Ectodermal cell (in vitro differentiated cells): ENCODE data around the gene SLC6A9.

Experiments
- H3K27ac ChIP-seq: 2 replicates; pipeline ENCODE4 v1.7.0; 2013; ENCODE audit warnings: mild to moderate bottlenecking, low read depth, low read length; ENCODE audit not compliant: insufficient read depth, poor library complexity, severe bottlenecking
- H3K27me3 ChIP-seq: 2 replicates; pipeline ENCODE4 v1.7.0; 2013; ENCODE audit warnings: mild to moderate bottlenecking, low read length; ENCODE audit not compliant: insufficient read depth, control insufficient read depth, poor library complexity, severe bottlenecking
- H3K36me3 ChIP-seq: one replicate; pipeline ENCODE4 v1.7.0; 2013; ENCODE audit warnings: low read length; ENCODE audit not compliant: control insufficient read depth, insufficient read depth
- H3K4me1 ChIP-seq: one replicate; pipeline ENCODE4 v1.7.0; 2013; ENCODE audit warnings: low read length; ENCODE audit not compliant: control insufficient read depth, insufficient read depth
- H3K4me3 ChIP-seq: 2 replicates; pipeline ENCODE4 v1.7.0; 2013; ENCODE audit warnings: low read depth, low read length, control low read depth; ENCODE audit not compliant: insufficient read depth
- H3K9me3 ChIP-seq: 2 replicates; pipeline ENCODE4 v1.7.0; 2013; ENCODE audit warnings: mild to moderate bottlenecking, low read length, moderate library complexity; ENCODE audit not compliant: control insufficient read depth
- WGBS, 2 experiments: methylation state at CpG; one replicate each; pipeline ENCODE4 v1.1.7; 2013; ENCODE audit warnings: missing lambda C conversion rate in 2 of 2; 5-methylcytosine and 5-hydroxymethylcytosine counted together

SLC6A9 gene

GRCh38 chr1:44049839-44050238 is 18.6 kb upstream of the SLC6A9 start:
- 74 to 81% methylated on average over 2 of the region's 2 CpGs for WGBS, 2 experiments
- H3K4me1 ChIP-seq: no peaks in the 10 kb centered on the region
- H3K27me3 ChIP-seq: no peaks in the 10 kb centered on the region
- no peak overlapping the region for H3K27ac ChIP-seq
- H3K4me3 ChIP-seq: no peak overlapping the region
- no peaks in the 10 kb centered on the region for H3K9me3 ChIP-seq
- H3K36me3 ChIP-seq: no peaks in the 10 kb centered on the region

GRCh38 chr1:44048532-44049215 is 17.4 kb upstream of the SLC6A9 start:
- no peaks in the 10 kb centered on the region for H3K4me1 ChIP-seq
- H3K36me3 ChIP-seq: no peaks in the 10 kb centered on the region
- H3K9me3 ChIP-seq: no peaks in the 10 kb centered on the region
- H3K27me3 ChIP-seq: no peaks in the 10 kb centered on the region
- no peak overlapping the region for H3K27ac ChIP-seq
- no peak overlapping the region for H3K4me3 ChIP-seq
- 84 to 87% methylated on average over 3 of the region's 3 CpGs for WGBS, 2 experiments

DNA sequence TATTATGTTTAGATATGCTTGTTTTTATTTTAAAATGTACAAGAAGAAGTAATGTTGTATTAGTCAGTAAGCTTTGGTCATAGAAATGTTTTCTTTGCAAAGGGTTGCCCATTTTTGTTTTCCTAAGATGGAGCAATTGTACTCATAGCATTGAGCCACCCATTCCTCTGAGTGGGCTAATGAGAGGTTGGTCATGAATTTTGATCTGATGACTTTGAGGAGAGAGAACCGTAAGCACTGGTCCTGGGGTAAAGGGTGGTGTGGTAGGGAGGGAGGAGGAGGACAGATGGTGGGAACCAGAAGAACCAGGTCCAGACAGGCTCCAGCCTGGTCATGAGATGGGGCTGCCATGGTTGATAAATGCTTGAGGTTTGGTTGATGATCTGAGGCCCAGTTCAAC is 15.9 kb upstream of the SLC6A9 start:
- 90% methylated on average over 1 of the region's 1 CpG for WGBS, 2 experiments
- Histone ChIP-seq H3K4me1 (peaks cover 7% of the 10 kb centered on the region), H3K4me3 (no peak overlapping the region), H3K36me3 (no peaks in the 10 kb centered on the region), H3K27me3 (no peaks in the 10 kb centered on the region), H3K27ac (no peak overlapping the region), H3K9me3 (no peaks in the 10 kb centered on the region)

DNA sequence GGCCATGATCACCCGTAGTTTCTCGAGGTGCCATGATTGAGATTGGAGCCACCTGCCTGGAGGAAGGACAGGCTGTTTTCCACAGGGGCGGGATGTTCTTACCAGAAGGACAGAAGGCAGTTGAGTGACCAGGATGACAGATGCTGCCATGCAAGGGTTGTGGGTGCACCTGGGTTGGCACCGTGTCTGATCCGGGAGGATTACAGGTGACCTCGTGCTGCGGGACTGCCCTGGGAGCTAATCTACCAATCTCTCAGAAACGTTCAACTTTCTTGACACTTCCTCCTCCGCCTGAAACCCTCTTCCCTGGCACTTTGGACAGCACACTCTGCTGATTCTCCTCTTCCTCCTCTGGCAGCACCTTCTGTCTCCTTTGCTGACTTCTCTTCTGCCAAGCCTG is 13.8 kb upstream of the SLC6A9 start:
- Histone ChIP-seq H3K27ac (no peak overlapping the region), H3K9me3 (no peaks in the 10 kb centered on the region), H3K4me3 (no peak overlapping the region), H3K27me3 (no peaks in the 10 kb centered on the region), H3K36me3 (no peaks in the 10 kb centered on the region), H3K4me1 (peaks cover 7% of the 10 kb centered on the region)
- 91 to 93% methylated on average over 9 of the region's 9 CpGs for WGBS, 2 experiments

DNA sequence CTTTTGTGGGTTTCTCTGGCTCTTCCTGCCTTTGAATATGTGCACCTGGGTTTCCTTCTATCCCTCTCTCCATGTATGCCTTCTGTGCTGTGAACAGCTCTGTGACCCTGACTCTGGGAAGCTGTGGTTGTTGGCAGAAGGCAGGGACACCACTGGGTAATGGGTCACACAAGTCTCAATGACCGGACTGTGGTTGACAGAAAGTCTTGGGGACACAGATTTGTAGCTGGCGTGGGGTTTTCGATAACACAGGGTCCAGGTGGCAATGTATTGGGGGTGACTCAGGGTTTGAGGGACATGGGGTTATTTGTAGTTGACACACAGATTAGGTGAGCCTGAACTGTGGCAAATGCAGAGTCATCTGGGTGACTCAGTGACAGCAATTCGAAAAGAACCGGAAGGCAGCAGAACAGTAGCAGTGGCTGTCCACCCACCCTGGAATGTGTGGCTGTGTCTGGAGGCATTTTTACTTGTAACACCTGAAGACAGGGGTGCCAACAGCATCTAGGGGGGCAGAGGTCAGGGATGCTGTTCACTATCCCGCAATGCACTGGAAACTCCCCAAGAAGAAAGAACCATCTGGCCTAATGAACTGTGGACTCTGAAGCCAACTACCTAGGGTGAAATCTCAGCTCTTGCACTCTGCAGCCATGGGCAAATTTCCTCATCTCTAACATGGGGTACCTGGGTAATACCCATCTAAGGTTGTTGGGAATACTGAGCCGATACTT is 13.0 kb upstream of the SLC6A9 start:
- H3K27me3 ChIP-seq: no peaks in the 10 kb centered on the region
- no peaks in the 10 kb centered on the region for H3K36me3 ChIP-seq
- no peak overlapping the region for H3K27ac ChIP-seq
- H3K4me1 ChIP-seq: peaks cover 7% of the 10 kb centered on the region
- no peaks in the 10 kb centered on the region for H3K9me3 ChIP-seq
- WGBS, 2 experiments: 93 to 94% methylated on average over 7 of the region's 7 CpGs
- H3K4me3 ChIP-seq: no peak overlapping the region

GRCh38 chr1:44043176-44044070 is 12.2 kb upstream of the SLC6A9 start:
- Histone ChIP-seq H3K4me1 (peaks cover 7% of the 10 kb centered on the region), H3K9me3 (no peaks in the 10 kb centered on the region), H3K27ac (no peak overlapping the region), H3K36me3 (no peaks in the 10 kb centered on the region), H3K27me3 (no peaks in the 10 kb centered on the region), H3K4me3 (no peak overlapping the region)
- 81 to 83% methylated on average over 16 of the region's 16 CpGs for WGBS, 2 experiments

- 97 to 98% methylated on average over 4 of the region's 4 CpGs for WGBS, 2 experiments
Observed at GRCh38 chr1:44040846-44041245, 9.6 kb upstream of the SLC6A9 start.

GRCh38 chr1:44040418-44040817 is 9.2 kb upstream of the SLC6A9 start:
- Histone ChIP-seq H3K27me3 (no peaks in the 10 kb centered on the region), H3K4me3 (no peak overlapping the region), H3K27ac (no peak overlapping the region), H3K4me1 (peaks cover 17% of the 10 kb centered on the region), H3K36me3 (no peaks in the 10 kb centered on the region), H3K9me3 (no peaks in the 10 kb centered on the region)
- 88 to 96% methylated on average over 2 of the region's 2 CpGs for WGBS, 2 experiments

More at GRCh38 chr1:44040846-44041245, 9.6 kb upstream of the SLC6A9 start:
- Histone ChIP-seq H3K27me3 (no peaks in the 10 kb centered on the region), H3K27ac (no peak overlapping the region), H3K4me3 (no peak overlapping the region), H3K36me3 (no peaks in the 10 kb centered on the region), H3K4me1 (peaks cover 13% of the 10 kb centered on the region), H3K9me3 (no peaks in the 10 kb centered on the region)

DNA sequence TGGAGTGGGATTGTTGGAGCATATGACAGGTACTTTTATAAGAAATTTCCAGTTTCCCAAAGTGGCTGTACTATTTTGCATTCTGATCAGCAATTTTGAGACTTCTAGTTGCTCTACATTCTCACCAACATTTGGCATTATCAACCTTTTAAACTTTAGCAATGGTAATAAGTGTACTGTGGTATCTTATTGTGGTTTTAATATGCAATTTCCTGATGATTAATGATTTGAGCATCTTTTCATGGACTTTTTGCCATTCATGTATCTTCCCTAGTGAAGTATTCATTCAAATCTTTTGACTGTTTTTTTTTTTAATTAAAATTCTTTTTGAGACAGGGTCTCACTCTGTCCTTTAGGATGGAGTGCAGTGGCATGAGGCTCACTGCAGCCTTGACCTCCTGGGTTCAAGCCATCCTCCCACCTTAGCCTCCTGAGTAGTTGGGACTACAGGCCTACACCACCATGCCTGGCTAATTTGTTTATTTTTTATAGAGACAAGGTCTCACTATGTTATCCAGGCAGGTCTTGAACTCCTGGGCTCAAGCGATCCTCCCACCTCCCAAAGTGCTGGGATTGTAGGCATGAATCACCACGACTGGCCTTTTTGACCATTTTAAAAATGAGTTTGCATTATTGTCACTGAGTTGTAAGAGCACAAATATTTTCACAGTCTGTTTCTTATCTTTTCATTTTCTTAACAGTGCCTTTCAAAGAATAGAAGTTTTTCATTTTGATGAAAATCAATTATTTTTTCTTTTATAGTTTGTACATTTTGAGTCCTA is 7.8 kb upstream of the SLC6A9 start:
- Histone ChIP-seq H3K4me1 (peaks cover 18% of the 10 kb centered on the region), H3K27me3 (no peaks in the 10 kb centered on the region), H3K9me3 (no peaks in the 10 kb centered on the region), H3K36me3 (no peaks in the 10 kb centered on the region), H3K4me3 (no peak overlapping the region), H3K27ac (no peak overlapping the region)
- 82 to 89% methylated on average over 2 of the region's 2 CpGs for WGBS, 2 experiments
